ENCODE data around the gene PRAC1.

PRAC1 gene

GRCh38 chr17:48722201-48722907 lies at the start of gene PRAC1:
Gene PRAC1 (minus strand): TSS chr17:48722518. CDS start chr17:48722392, 126 bp downstream.
- no peak for DNase-seq

- no peak for DNase-seq
Measured at GRCh38 chr17:48770954-48771353, 48.6 kb upstream of the PRAC1 start.

GRCh38 chr17:48769009-48769675 lies 46.8 kb upstream of the PRAC1 start:
- DNase-seq, result no peak

- no peak for DNase-seq
Measured at GRCh38 chr17:48767263-48767774, 45.0 kb upstream of the PRAC1 start.

- DNase-seq, result no peak
Measured at GRCh38 chr17:48761114-48761513, 38.8 kb upstream of the PRAC1 start.

GRCh38 chr17:48760411-48760810 lies 38.1 kb upstream of the PRAC1 start:
- no peak for DNase-seq

GRCh38 chr17:48759288-48759687 lies 37.0 kb upstream of the PRAC1 start:
- DNase-seq, result no peak

GRCh38 chr17:48757524-48757961 lies 35.2 kb upstream of the PRAC1 start:
- no peak for DNase-seq

GRCh38 chr17:48756830-48757251 lies 34.5 kb upstream of the PRAC1 start:
- DNase-seq, result peak; percentile 57

GRCh38 chr17:48755356-48755755 lies 33.0 kb upstream of the PRAC1 start:
- DNase-seq, result no peak

GRCh38 chr17:48754500-48755261 lies 32.4 kb upstream of the PRAC1 start:
- DNase-seq, result no peak

- no peak for DNase-seq
Measured at GRCh38 chr17:48753794-48754499, 31.6 kb upstream of the PRAC1 start.

- DNase-seq, result no peak
Measured at GRCh38 chr17:48752399-48753288, 30.3 kb upstream of the PRAC1 start.

- DNase-seq, result no peak
Measured at GRCh38 chr17:48751733-48752398, 29.5 kb upstream of the PRAC1 start.

GRCh38 chr17:48751172-48751571 lies 28.9 kb upstream of the PRAC1 start:
- no peak for DNase-seq

GRCh38 chr17:48749621-48750553 lies 27.6 kb upstream of the PRAC1 start:
- no peak for DNase-seq

- DNase-seq, result no peak
Measured at GRCh38 chr17:48748718-48749566, 26.6 kb upstream of the PRAC1 start.

- no peak for DNase-seq
Measured at GRCh38 chr17:48747445-48748363, 25.4 kb upstream of the PRAC1 start.
